ENCODE measurements around the gene GNPDA1.
A peak's percentile ranks its signal among the peaks of the same experiment; 100 is the strongest.

GNPDA1 gene

GRCh38 chr5:141989720-141990119 lies 23.1 kb downstream of the GNPDA1 start:
- DNase-seq, result no peak

DNA sequence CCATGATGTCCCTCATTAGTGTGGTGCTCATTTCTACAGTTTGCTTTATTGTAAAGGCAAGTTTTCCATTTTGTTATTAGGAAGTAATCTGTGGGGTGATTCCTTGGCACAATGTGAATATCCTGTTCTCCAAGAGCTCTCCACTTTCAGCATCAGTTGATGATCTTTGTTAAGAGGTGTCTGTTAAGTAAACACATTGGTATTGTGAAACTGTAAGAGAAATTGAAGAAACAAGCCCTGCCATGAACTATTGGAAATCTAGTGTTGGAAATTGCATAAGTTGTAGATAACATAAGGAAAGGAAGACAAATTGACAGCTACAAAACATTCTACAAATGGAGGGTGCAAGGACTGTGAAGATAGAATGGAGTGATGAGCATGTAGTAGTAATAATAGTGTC lies 26.8 kb downstream of the GNPDA1 start:
- no peak for DNase-seq

GRCh38 chr5:141982626-141983025 lies 30.2 kb downstream of the GNPDA1 start:
- no peak for DNase-seq

- DNase-seq, result no peak
Measured at GRCh38 chr5:141978389-141978788, 34.4 kb downstream of the GNPDA1 start.

- no peak for DNase-seq
Measured at GRCh38 chr5:141976176-141976575, 36.7 kb downstream of the GNPDA1 start.

DNA sequence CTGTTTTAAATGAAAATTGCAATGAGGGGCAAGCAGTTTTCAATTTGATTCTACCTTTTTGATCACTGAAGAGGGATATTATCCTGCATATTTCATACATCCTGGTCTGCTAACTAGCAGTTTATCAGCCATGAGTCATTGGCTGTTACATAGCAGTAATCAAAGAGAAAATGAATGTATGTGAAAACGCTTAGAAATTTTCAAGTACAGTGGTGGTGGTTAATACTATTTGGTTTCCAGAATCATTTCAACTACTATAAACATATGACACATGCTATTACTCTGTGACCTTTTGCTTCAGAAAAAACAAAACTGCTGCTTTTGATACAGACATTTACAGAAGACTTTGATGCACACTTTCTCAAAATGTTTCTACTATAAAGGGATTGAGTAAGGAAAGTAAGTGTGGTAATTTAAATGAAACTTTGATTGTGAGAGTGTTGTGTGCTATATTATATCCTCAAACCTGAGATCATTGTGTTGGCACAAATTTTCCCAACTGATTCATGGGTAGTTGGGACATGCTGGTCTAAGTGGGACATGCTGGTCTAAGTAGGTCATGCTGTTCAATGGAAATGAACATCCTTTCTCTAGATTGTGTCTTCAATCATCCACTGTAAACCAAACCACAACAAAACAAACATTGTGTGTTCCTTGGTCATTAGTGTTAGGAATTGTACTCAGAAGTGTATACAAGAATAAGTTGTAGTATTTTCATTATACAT lies 38.8 kb downstream of the GNPDA1 start:
- no peak for DNase-seq

GRCh38 chr5:141969783-141970771 lies 42.8 kb downstream of the GNPDA1 start:
- DNase-seq, result no peak

GRCh38 chr5:141968914-141969608 lies 43.8 kb downstream of the GNPDA1 start, which contains the start of gene RNF14:
RNF14 (plus strand) TSS chr5:141969105; CDS start chr5:141973589, 4,484 bp downstream.
- DNase-seq, result peak; percentile 96

DNA sequence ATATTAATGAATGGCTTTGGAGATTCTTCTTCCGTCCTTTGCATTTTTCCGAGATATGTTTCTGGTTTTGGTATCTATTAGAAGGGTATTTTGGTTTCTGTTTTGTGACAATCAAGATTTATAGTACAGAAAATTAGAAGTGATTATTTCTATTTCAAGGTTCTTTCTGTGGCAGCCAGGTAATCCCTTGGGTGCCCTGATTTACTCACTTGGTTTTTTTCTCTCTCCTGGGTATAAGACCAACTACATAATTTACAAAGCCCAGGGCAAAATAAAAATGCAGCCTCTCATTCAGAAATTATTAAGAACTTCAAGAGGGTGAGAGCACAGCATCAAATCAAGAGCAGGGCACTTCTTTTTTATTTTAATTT lies 45.9 kb downstream of the GNPDA1 start:
- DNase-seq, result no peak

DNA sequence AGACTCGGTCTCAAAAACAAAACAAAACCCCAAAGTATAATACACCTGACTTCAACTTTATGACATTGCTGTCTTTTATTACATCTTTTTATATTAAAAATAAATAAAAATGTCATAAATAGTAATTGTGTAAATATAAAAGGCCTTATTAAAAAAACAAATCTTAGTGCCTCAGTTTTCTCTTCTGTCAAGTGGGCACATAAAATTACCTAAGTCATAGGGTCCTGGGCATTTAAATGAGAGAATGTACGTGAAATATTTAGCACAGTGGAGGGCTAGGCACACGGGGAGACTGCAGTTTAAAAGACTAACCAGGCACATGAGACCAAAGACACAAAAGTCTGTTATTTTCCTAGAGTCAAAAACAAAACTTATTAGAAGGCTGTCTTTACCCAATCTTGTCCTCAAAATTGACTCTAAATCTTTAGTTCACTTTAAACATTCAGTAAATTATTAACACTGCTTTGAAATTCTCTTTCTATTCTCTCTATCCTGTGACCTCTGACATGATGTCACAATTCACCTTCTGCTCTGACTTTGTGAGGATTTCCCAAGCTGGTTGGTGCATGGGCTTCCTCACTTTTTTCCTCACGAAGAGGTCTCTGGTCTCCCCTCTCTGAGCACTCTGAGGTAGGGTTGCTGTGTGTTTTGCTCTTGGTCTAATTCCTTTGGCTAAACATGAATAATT lies 46.4 kb downstream of the GNPDA1 start:
- DNase-seq, result no peak

DNA sequence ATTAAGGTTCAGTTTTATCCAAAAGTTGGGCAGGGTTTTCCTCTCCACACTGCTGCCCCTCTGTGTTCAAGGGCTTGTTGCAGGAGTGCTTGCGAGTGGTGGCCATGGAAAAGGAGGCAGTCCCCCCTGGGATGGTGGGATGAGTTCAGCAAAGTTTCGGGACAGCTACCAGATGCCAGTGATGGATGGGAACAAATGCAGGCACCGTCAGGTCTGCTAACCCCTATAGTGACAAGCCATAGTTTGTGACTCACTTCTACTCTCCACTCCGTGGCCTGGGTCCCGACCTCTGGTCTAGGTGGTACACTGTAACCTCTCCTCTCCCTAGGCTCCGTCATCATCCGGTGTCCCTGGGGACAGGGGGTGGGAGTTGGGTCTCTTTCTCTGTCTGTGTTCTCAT lies 47.8 kb downstream of the GNPDA1 start:
- DNase-seq, result no peak

- DNase-seq, result no peak
Measured at GRCh38 chr5:141963701-141964100, 49.1 kb downstream of the GNPDA1 start.

DNA sequence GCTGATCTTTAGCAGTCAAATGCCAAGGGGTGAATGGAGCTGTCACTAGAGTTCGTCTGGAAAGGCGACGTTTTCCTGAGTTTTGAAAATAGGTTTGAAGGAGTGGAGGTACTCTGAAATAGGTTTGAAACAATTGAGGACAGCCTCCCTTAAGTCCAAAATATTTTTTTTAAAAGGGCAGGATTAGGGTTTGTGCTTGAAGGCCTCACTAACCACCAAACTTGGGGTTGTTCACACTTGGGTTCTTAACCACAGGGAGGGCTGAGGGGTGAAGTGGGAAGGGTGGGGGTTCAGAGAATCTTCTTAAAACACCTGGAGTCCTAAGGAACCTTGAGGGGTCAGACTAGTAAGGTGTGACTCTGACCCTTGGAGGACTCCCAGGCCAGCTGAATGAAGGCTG lies 51.4 kb downstream of the GNPDA1 start:
- no peak for DNase-seq

- peak; percentile 93 for DNase-seq
Measured at GRCh38 chr5:141960449-141961323, 52.1 kb downstream of the GNPDA1 start.

- peak; percentile 49 for DNase-seq
Measured at GRCh38 chr5:141960018-141960417, 52.8 kb downstream of the GNPDA1 start.

- DNase-seq, result peak; percentile 41
Measured at GRCh38 chr5:141958546-141959172, 54.2 kb downstream of the GNPDA1 start.

- DNase-seq, result peak; percentile 28
Measured at GRCh38 chr5:141958113-141958512, 54.7 kb downstream of the GNPDA1 start, which contains the start of gene PCDH12. PCDH12 (minus strand) TSS chr5:141958202; CDS start chr5:141957851, 351 bp downstream.

GRCh38 chr5:141957367-141957996 lies 55.3 kb downstream of the GNPDA1 start:
- no peak for DNase-seq

DNA sequence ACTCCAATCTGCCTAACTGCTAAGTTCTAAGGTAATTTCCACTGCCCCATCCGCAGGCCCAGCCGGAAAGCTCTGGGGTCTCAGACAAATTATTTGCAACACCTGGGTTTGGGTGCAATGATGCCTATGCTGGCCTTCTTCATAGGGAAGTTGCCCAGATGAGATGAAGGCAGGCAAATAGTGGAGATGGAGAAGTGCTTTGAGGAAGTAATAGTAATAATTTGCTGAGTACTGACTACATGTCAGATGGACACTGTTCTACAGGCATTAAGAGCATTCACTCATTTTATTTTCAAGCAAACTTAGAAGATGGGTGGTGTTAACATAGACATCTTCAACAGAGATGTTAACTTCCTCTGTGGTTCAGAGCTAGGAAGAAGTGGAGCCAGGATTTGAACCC lies 58.6 kb downstream of the GNPDA1 start:
- DNase-seq, result no peak

DNA sequence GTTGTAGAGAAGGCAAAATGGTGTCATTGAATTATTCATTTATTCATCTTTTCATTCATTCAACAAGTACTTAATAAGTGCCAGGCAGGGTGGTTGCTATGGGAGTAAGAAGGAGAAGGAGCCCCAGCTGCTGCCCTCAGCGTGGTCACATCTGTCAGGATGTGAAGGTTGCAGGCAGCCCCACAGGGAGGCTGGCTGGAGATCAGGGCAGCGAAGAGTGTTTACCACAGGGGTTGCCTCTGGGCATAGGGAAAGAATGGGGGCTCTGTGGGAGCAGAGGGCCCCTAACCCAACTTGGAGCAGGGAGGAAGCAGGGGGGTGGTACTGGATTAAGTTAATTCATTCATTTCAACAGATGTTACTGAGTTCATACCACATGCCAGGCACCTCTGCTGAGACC lies 60.8 kb downstream of the GNPDA1 start:
- DNase-seq, result no peak
